ENCODE results near the gene CMTM4. TPM values are rescaled to one million over a fixed set of nuclear protein-coding genes. Genes with fewer than 3 reads are reported as not detected.
A peak's percentile ranks its signal among the peaks of the same experiment; 100 is the strongest.

Gene CMTM4
- total RNA-seq, 4 donors from 2014 or later = 12.7 to 21.2 (median 17.2) TPM

- H3K4me1 ChIP-seq = peaks cover 0 to 13% (median 2%) of the 10 kb centered on the region in 3 donors
- peak; percentile 82 for ATAC-seq
- H3K27me3 ChIP-seq = no peaks in the 10 kb centered on the region
- no peak for TF ChIP-seq EP300 (IDR thresholded peaks at IDR 0.05)
- TF ChIP-seq CTCF (IDR thresholded peaks at IDR 0.05) = peak; percentile 66 to 77 (median 70)
- no peak for TF ChIP-seq POLR2A (IDR thresholded peaks at IDR 0.05)
- peak; percentile 24 for TF ChIP-seq POLR2AphosphoS5 (IDR thresholded peaks at IDR 0.05)
- 24 to 33% methylated on average over 3 of the region's 3 CpGs for WGBS, 2 donors (ENCODE audit: low coverage in 1 of 2)
- H3K9me3 ChIP-seq = no peaks in the 10 kb centered on the region
- H3K27ac ChIP-seq = peak overlapping the region in 1 of 4 donors; percentile 12
- peaks cover 5 to 95% of the 10 kb centered on the region in 2 donors for H3K36me3 ChIP-seq
- no peak overlapping the region for H3K4me3 ChIP-seq
Measured at GRCh38 chr16:66728117-66728787, 31.7 kb upstream of the CMTM4 start.

- TF ChIP-seq POLR2AphosphoS5 (IDR thresholded peaks at IDR 0.05) = no peak
- TF ChIP-seq EP300 (IDR thresholded peaks at IDR 0.05) = no peak
- TF ChIP-seq CTCF (IDR thresholded peaks at IDR 0.05) = no peak
- TF ChIP-seq POLR2A (IDR thresholded peaks at IDR 0.05) = no peak
- peaks cover 5 to 82% of the 10 kb centered on the region in 2 donors for H3K36me3 ChIP-seq
- no peaks in the 10 kb centered on the region for H3K27me3 ChIP-seq
- H3K4me3 ChIP-seq = no peak overlapping the region
- ATAC-seq = no peak
- no peaks in the 10 kb centered on the region for H3K9me3 ChIP-seq
- WGBS, 2 donors (ENCODE audit: low coverage in 1 of 2) = 54 to 73% methylated on average over 3 of the region's 3 CpGs
- H3K27ac ChIP-seq = no peak overlapping the region
- peaks cover 0 to 4% (median 0%) of the 10 kb centered on the region in 3 donors for H3K4me1 ChIP-seq
Measured at GRCh38 chr16:66720766-66721165, 24.2 kb upstream of the CMTM4 start.

- no peak for ATAC-seq
- Histone ChIP-seq H3K27ac (no peak overlapping the region), H3K9me3 (no peaks in the 10 kb centered on the region), H3K4me3 (no peak overlapping the region), H3K27me3 (no peaks in the 10 kb centered on the region), H3K36me3 (peaks cover under 1 to 67% of the 10 kb centered on the region in 2 donors), H3K4me1 (peaks cover 0 to 6% (median 0%) of the 10 kb centered on the region in 3 donors)
- TF ChIP-seq POLR2A (IDR thresholded peaks at IDR 0.05) (no peak), POLR2AphosphoS5 (IDR thresholded peaks at IDR 0.05) (no peak), CTCF (IDR thresholded peaks at IDR 0.05) (no peak), EP300 (IDR thresholded peaks at IDR 0.05) (no peak)
- WGBS, 2 donors (ENCODE audit: low coverage in 1 of 2) = 91 to 95% methylated on average over 4 of the region's 4 CpGs
Measured at GRCh38 chr16:66719246-66719645, 22.7 kb upstream of the CMTM4 start.

- Histone ChIP-seq H3K4me3 (no peak overlapping the region), H3K4me1 (peaks cover 0 to 13% (median 0%) of the 10 kb centered on the region in 3 donors), H3K27me3 (no peaks in the 10 kb centered on the region), H3K27ac (no peak overlapping the region), H3K9me3 (no peaks in the 10 kb centered on the region), H3K36me3 (peaks cover 0 to 52% of the 10 kb centered on the region in 2 donors)
- 57 to 85% methylated on average over 2 to 4 of the region's 4 CpGs for WGBS, 2 donors (ENCODE audit: low coverage in 1 of 2)
- TF ChIP-seq CTCF (IDR thresholded peaks at IDR 0.05) (no peak), POLR2AphosphoS5 (IDR thresholded peaks at IDR 0.05) (no peak), POLR2A (IDR thresholded peaks at IDR 0.05) (no peak), EP300 (IDR thresholded peaks at IDR 0.05) (no peak)
- no peak for ATAC-seq
Measured at GRCh38 chr16:66717776-66718175, 21.2 kb upstream of the CMTM4 start.

GRCh38 chr16:66717112-66717675, 20.7 kb upstream of the CMTM4 start:
- peaks cover 0 to 13% (median 0%) of the 10 kb centered on the region in 3 donors for H3K4me1 ChIP-seq
- 27 to 60% methylated on average over 4 to 10 of the region's 12 CpGs for WGBS, 2 donors (ENCODE audit: low coverage in 1 of 2)
- no peak overlapping the region for H3K27ac ChIP-seq
- no peak overlapping the region for H3K4me3 ChIP-seq
- peak in 3 of 4 experiments; percentile 34 to 53 (median 42) for TF ChIP-seq CTCF (IDR thresholded peaks at IDR 0.05)
- no peak for TF ChIP-seq POLR2A (IDR thresholded peaks at IDR 0.05)
- H3K9me3 ChIP-seq = no peaks in the 10 kb centered on the region
- peak; percentile 46 for ATAC-seq
- no peaks in the 10 kb centered on the region for H3K27me3 ChIP-seq
- peaks cover 0 to 46% of the 10 kb centered on the region in 2 donors for H3K36me3 ChIP-seq

Data from gastroesophageal sphincter (tissue), 4 donors.